Stomach (tissue), 9 donors: ENCODE data around the gene LILRA6. TPM values are rescaled to one million over a fixed set of nuclear protein-coding genes. Genes with fewer than 3 reads are reported as not detected.

Experiments
- DNase-seq, 2 donors: peaks; one replicate each; pipeline versions ENCODE4 v3.0.0 to v3.0.0-alpha.2; 2013 to 2019
- H3K27ac ChIP-seq, 5 donors: fragments of 200-600 bp in 4 of 5; sonication (generic) in 4 of 5; one replicate each; pipeline ENCODE4 v1.5.1; 2013 to 2019; ENCODE audit warnings: mild to moderate bottlenecking in 1 of 5, moderate library complexity in 1 of 5
- H3K27me3 ChIP-seq, 3 donors: fragments of 200-600 bp; sonication (generic); one replicate each; pipeline ENCODE4 v1.5.1; 2017 to 2019; ENCODE audit warnings: mixed run types in 1 of 3
- H3K36me3 ChIP-seq, 4 donors: fragments of 200-600 bp; sonication (generic); 1 replicate in 3 of 4; 2 replicates in 1 of 4; pipeline ENCODE4 v1.5.1; 2016 to 2019
- H3K4me1 ChIP-seq, 4 donors: fragments of 200-600 bp; sonication (generic); one replicate each; pipeline ENCODE4 v1.5.1; 2016 to 2019
- H3K4me3 ChIP-seq, 4 donors: fragments of 200-600 bp; sonication (generic) in 3 of 4; one replicate each; pipeline ENCODE4 v1.5.1; 2016 to 2019; ENCODE audit warnings: mild to moderate bottlenecking in 1 of 4
- H3K9me3 ChIP-seq, 4 donors: fragments of 200-600 bp; sonication (generic); one replicate each; pipeline ENCODE4 v1.5.1; 2016 to 2019
- EP300 ChIP-seq: sonication (generic); formaldehyde crosslinking; IDR thresholded peaks from one replicate; pipeline ENCODE4 v1.6.1; 2017; ENCODE audit warnings: antibody characterized with exemption
- POLR2A ChIP-seq, 4 donors: fragments of 450-650 bp; IDR thresholded peaks; one replicate each; pipeline ENCODE4 v1.6.1; 2016; ENCODE audit warnings: antibody characterized with exemption in 4 of 4, control low read depth in 2 of 4, mild to moderate bottlenecking in 1 of 4, moderate library complexity in 1 of 4
- POLR2AphosphoS5 ChIP-seq, 3 donors: sonication (generic); formaldehyde crosslinking; IDR thresholded peaks; one replicate each; pipeline ENCODE4 v1.6.1; 2016; ENCODE audit warnings: antibody characterized with exemption in 3 of 3
- WGBS, 5 donors: extraction: QIAGEN DNeasy Blood & Tissue Kit in 3 of 5; methylation state at CpG; one replicate each; pipeline versions ENCODE4 v1.1.5 to v1.1.7; 2013 to 2018; 5-methylcytosine and 5-hydroxymethylcytosine counted together
- intact Hi-C: fragments of 100-400 bp; cut with DNase I; formaldehyde crosslinking; loops from one replicate; pipeline ENCODE4 v1.15.1; 2023; ENCODE audit warnings: low total_unique reads
- polyA plus RNA-seq, 3 donors: library from polyadenylated mRNA; stranded (reverse); fragments of 200-250 nt; gene quantifications; one replicate each; pipeline ENCODE4 v1.2.3, GENCODE V29; 2013
- total RNA-seq, 5 donors: library from RNA; depleted of rRNA; stranded (reverse); fragments of >200 nt; gene quantifications; one replicate each; pipeline versions ENCODE4 v1.1.0 to v1.2.3, GENCODE V29; 2014 to 2016
- TF ChIP-seq, protein P1 (sequence below), 7 experiments: fragments of 450-650 bp in 4 of 7; fragments of 200-600 bp in 3 of 7; sonication (generic) in 3 of 7; IDR thresholded peaks; one replicate each; pipeline ENCODE4 v1.5.1; 2016 to 2019; ENCODE audit warnings: antibody characterized with exemption in 7 of 7, control low read depth in 2 of 7, mild to moderate bottlenecking in 1 of 7
- donor health status: healthy with polysubstance abuse.
- donor health status: Bipolar disorder and iron deficiency.
- donor health status: healthy.

The LILRA6 gene
- total and polyA plus RNA-seq, 8 donors: 0.20 to 3.8 (median 0.81) TPM; not detected in 1

DNA sequence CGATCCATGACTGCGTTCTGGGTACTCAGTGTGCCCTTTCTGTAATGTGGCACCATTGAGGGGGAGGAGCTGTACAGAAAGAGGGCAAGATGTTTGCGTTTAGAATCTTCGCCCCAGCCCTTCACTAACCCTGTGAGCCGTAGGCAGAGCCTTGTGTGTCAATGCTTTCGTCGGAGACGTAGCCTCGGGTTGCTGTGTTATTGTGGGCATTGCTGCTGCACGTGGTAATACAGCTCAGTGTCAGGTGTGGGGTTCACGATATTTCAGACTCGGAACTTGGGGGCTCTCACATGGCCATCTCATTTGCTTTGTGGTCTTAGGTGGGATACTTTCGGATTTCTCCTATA, 35.8 kb downstream of the LILRA6 start:
- no peak for DNase-seq
- Histone ChIP-seq H3K27ac (peak overlapping the region in 4 of 5 donors; percentile 52 to 94 (median 85)), H3K4me1 (peaks cover 83 to 96% (median 95%) of the 10 kb centered on the region in 4 donors), H3K4me3 (peak overlapping the region in 2 of 4 donors; percentile 81 to 89), H3K27me3 (no peaks in the 10 kb centered on the region), H3K36me3 (peaks cover 58 to 71% (median 68%) of the 10 kb centered on the region in 4 donors), H3K9me3 (no peaks in the 10 kb centered on the region)
- 70 to 79% (median 77%) methylated on average over 13 of the region's 13 CpGs for WGBS, 5 donors
- TF ChIP-seq EP300 (no peak), POLR2AphosphoS5 (IDR thresholded peaks at IDR 0.05) (no peak), POLR2A (IDR thresholded peaks at IDR 0.05) (no peak)
- TF ChIP-seq, protein P1, sequence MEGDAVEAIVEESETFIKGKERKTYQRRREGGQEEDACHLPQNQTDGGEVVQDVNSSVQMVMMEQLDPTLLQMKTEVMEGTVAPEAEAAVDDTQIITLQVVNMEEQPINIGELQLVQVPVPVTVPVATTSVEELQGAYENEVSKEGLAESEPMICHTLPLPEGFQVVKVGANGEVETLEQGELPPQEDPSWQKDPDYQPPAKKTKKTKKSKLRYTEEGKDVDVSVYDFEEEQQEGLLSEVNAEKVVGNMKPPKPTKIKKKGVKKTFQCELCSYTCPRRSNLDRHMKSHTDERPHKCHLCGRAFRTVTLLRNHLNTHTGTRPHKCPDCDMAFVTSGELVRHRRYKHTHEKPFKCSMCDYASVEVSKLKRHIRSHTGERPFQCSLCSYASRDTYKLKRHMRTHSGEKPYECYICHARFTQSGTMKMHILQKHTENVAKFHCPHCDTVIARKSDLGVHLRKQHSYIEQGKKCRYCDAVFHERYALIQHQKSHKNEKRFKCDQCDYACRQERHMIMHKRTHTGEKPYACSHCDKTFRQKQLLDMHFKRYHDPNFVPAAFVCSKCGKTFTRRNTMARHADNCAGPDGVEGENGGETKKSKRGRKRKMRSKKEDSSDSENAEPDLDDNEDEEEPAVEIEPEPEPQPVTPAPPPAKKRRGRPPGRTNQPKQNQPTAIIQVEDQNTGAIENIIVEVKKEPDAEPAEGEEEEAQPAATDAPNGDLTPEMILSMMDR (IDR thresholded peaks at IDR 0.05): no peak
- intact Hi-C loops: no loop called here

DNA sequence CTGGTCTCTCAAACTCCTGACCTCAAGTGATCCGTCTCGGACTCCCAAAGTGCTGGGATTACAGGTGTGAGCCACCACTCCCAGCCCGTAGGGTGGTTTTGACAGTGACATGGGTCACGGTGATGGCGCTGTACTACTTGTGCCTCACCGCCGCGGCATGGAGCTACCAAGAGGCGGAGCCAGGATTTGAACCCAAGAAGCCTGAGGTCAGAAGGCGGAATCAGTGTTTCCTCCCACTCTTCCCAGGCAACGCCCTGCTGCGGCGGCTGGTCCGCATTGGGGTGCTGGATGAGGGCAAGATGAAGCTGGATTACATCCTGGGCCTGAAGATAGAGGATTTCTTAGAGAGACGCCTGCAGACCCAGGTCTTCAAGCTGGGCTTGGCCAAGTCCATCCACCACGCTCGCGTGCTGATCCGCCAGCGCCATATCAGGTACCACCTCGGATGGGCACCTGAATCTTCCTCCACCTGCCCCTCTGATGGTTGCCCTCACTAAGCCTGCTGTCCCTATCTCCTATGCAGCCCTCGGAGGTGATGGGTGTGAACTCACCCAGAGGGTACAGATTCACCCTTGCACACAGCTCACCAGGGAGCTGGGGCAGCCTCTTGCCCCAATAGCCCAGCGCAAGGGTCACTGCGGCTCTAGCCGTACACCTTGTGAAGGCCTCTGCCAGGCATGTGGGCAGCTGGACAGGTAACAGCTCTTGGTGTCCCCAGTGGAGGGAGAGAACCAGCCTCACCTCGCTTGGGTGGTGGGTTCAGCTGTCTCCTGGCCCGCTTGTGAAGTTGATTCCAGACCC, 36.4 kb downstream of the LILRA6 start:
- 83 to 89% (median 85%) methylated on average over 20 to 27 of the region's 27 CpGs for WGBS, 5 donors
- Histone ChIP-seq H3K36me3 (peaks cover 59 to 76% (median 71%) of the 10 kb centered on the region in 4 donors), H3K4me3 (peak overlapping the region in 2 of 4 donors; percentile 81 to 89), H3K27ac (peak overlapping the region in 4 of 5 donors; percentile 52 to 94 (median 85)), H3K4me1 (peaks cover 87 to 100% (median 100%) of the 10 kb centered on the region in 4 donors), H3K27me3 (no peaks in the 10 kb centered on the region), H3K9me3 (no peaks in the 10 kb centered on the region)
- DNase-seq: no peak
- intact Hi-C loops: no loop called here
- TF ChIP-seq POLR2AphosphoS5 (IDR thresholded peaks at IDR 0.05) (no peak), POLR2A (IDR thresholded peaks at IDR 0.05) (no peak), EP300 (no peak)
- TF ChIP-seq, protein P1 (IDR thresholded peaks at IDR 0.05): no peak

DNA sequence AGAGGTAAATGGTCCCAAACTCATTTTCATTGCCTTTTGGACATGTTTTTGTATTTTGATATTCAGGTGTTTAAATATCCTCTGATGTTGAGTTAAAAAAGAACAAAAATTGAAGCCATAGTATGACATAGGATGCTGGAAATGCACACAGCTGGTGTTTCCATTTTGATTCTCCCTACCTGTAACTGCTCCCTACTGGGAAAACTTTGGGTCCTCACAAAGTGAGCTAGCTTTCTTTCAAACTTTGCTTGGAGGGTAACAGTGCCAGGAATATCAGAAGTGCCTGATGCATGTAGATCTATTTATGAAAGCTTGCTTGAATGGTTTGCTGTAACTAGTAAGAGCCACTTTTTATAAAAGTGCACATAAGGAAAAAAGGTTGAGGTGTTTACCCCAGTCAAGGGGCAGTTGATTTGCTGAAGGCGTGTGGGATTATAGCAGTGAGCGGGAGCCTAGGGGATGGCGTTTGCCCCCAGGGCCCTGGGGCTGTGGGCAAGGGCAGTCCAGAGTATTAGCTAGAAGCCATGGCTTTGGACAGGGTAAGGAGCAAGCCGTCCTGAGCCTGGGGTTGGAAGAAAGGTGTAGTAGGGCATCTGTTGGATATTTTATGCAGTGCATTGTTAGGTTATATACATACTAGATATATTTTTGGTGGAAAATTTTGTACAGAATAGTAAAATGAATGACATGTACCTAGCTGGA, 37.7 kb downstream of the LILRA6 start:
- H3K27ac ChIP-seq: peak overlapping the region in 2 of 5 donors; percentile 89 to 94
- H3K36me3 ChIP-seq: peaks cover 59 to 76% (median 71%) of the 10 kb centered on the region in 4 donors
- intact Hi-C loops: no loop called here

GRCh38 chr19:54203151-54203611, 39.4 kb downstream of the LILRA6 start:
- TF ChIP-seq, protein P1 (IDR thresholded peaks at IDR 0.05): no peak
- peak in 1 of 3 donors; percentile 4 for TF ChIP-seq POLR2AphosphoS5 (IDR thresholded peaks at IDR 0.05)
- no peak for TF ChIP-seq POLR2A (IDR thresholded peaks at IDR 0.05)
- no peak for TF ChIP-seq EP300
- no peaks in the 10 kb centered on the region for H3K27me3 ChIP-seq
- H3K27ac ChIP-seq: peak overlapping the region in 4 of 5 donors; percentile 15 to 89 (median 36)
- peak; percentile 46 to 59 for DNase-seq
- peaks cover 59 to 68% (median 67%) of the 10 kb centered on the region in 4 donors for H3K36me3 ChIP-seq
- 22 to 46% (median 27%) methylated on average over 7 to 9 of the region's 9 CpGs for WGBS, 5 donors
- intact Hi-C loops: no loop called here
- peak overlapping the region in 2 of 4 donors; percentile 81 to 89 for H3K4me3 ChIP-seq
- peaks cover 64 to 79% (median 74%) of the 10 kb centered on the region in 4 donors for H3K4me1 ChIP-seq
- H3K9me3 ChIP-seq: no peaks in the 10 kb centered on the region

More for the DNA sequence above, 37.7 kb downstream of the LILRA6 start:
- H3K27me3 ChIP-seq: no peaks in the 10 kb centered on the region
- WGBS, 5 donors: 73 to 84% (median 79%) methylated on average over 4 of the region's 4 CpGs
- TF ChIP-seq POLR2AphosphoS5 (IDR thresholded peaks at IDR 0.05) (no peak), EP300 (no peak), POLR2A (IDR thresholded peaks at IDR 0.05) (no peak)
- TF ChIP-seq, protein P1 (IDR thresholded peaks at IDR 0.05): no peak
- H3K9me3 ChIP-seq: no peaks in the 10 kb centered on the region
- peak overlapping the region in 2 of 4 donors; percentile 81 to 89 for H3K4me3 ChIP-seq
- no peak for DNase-seq
- H3K4me1 ChIP-seq: peaks cover 77 to 91% (median 90%) of the 10 kb centered on the region in 4 donors
